Gastrocnemius medialis (tissue), 4 donors: ENCODE results near the gene VKORC1L1. TPM values are rescaled to one million over a fixed set of nuclear protein-coding genes. Genes with fewer than 3 reads are reported as not detected.

ENCODE experiments used
- ATAC-seq, 2 donors: fragments of 150-250 bp; one replicate each; pipeline ENCODE4 v1.9.1; 2016
- DNase-seq, 2 donors: peaks; one replicate each; pipeline ENCODE4 v3.0.0-alpha.2; 2019
- H3K27ac ChIP-seq, 4 donors: fragments of 200-600 bp; sonication (generic); 1 replicate in 1 of 4; 2 replicates in 3 of 4; pipeline ENCODE4 v1.5.1; 2016 to 2018; ENCODE audit warnings: mild to moderate bottlenecking in 2 of 4, moderate library complexity in 1 of 4
- H3K27me3 ChIP-seq, 3 donors: fragments of 200-600 bp; sonication (generic) in 2 of 3; 1 replicate in 1 of 3; 2 replicates in 2 of 3; pipeline versions ENCODE4 v1.5.1 to v1.6.0; 2016 to 2019; ENCODE audit warnings: mild to moderate bottlenecking in 1 of 3, moderate library complexity in 1 of 3
- H3K36me3 ChIP-seq, 2 donors: fragments of 200-600 bp; sonication (generic) in 1 of 2; one replicate each; pipeline ENCODE4 v1.5.1; 2017 to 2018
- H3K4me1 ChIP-seq, 2 donors: fragments of 200-600 bp; sonication (generic) in 1 of 2; one replicate each; pipeline ENCODE4 v1.5.1; 2016 to 2017; ENCODE audit warnings: mild to moderate bottlenecking in 2 of 2
- H3K4me3 ChIP-seq, 4 donors: fragments of 200-600 bp; sonication (generic) in 3 of 4; 1 replicate in 1 of 4; 2 replicates in 3 of 4; pipeline ENCODE4 v1.5.1; 2016 to 2019; ENCODE audit warnings: mild to moderate bottlenecking in 2 of 4
- H3K9me3 ChIP-seq, 3 donors: fragments of 200-600 bp; sonication (generic) in 2 of 3; 1 replicate in 1 of 3; 2 replicates in 2 of 3; pipeline ENCODE4 v1.5.1; 2016 to 2019
- POLR2A ChIP-seq, 2 donors: fragments of 450-650 bp; IDR thresholded peaks; one replicate each; pipeline ENCODE4 v1.6.1; 2017; ENCODE audit warnings: antibody characterized with exemption in 2 of 2, mild to moderate bottlenecking in 2 of 2, moderate library complexity in 2 of 2
- in situ Hi-C, 4 donors: fragments of 200-750 bp; cut with MboI; loops; one replicate each; pipeline versions ENCODE4 v1.15.0 to v1.8.0; 2017; ENCODE audit warnings: low sequenced_read_pairs in 4 of 4
- intact Hi-C: fragments of 100-400 bp; cut with DNase I; formaldehyde crosslinking; loops from one replicate; pipeline ENCODE4 v1.15.1; 2023; ENCODE audit warnings: low total_unique reads
- total RNA-seq, 4 donors: library from RNA; depleted of rRNA; stranded (reverse); fragments of >200 nt; gene quantifications; one replicate each; pipeline versions ENCODE4 v1.1.0 to v1.2.3, GENCODE V29; 2016
- TF ChIP-seq, protein P1 (sequence below), 5 experiments: fragments of 450-650 bp in 3 of 5; fragments of 200-600 bp in 2 of 5; sonication (generic) in 2 of 5; IDR thresholded peaks in 4 of 5; conservative IDR thresholded peaks in 1 of 5; 1 replicate in 4 of 5; 2 replicates in 1 of 5; pipeline ENCODE4 v1.5.1; 2016 to 2019; ENCODE audit warnings: antibody characterized with exemption in 5 of 5, mild to moderate bottlenecking in 3 of 5, moderate library complexity in 3 of 5

The VKORC1L1 gene
- total RNA-seq, 4 donors from 2014 or later = 11.5 to 17.5 (median 14.9) TPM

DNA sequence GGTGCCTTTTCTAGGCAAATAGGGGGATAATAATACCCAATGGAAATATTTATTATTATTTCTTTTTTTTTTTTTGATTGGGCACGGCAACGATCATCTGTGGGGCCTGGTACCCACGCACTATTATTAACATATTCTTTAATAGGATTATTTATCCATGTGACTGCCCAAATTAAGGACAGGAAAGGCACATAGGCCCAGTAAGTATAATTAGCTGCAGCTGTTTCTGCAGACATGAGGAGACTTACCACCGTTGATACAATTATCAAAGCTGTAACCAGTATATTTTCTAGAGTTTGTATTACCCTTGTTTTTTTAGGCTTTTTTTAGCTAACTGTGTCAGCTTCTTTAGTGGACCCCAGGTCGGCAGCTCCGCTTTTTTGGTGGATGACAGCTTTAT is 134.4 kb downstream of the VKORC1L1 start:
- in situ Hi-C loops = no loop called here
- intact Hi-C loops = no loop called here
- H3K4me1 ChIP-seq = no peaks in the 10 kb centered on the region
- H3K36me3 ChIP-seq = no peaks in the 10 kb centered on the region
- H3K4me3 ChIP-seq = no peak overlapping the region
- DNase-seq = no peak
- no peak for ATAC-seq
- no peaks in the 10 kb centered on the region for H3K9me3 ChIP-seq
- H3K27ac ChIP-seq = no peak overlapping the region
- H3K27me3 ChIP-seq = no peaks in the 10 kb centered on the region
- TF ChIP-seq, protein P1, sequence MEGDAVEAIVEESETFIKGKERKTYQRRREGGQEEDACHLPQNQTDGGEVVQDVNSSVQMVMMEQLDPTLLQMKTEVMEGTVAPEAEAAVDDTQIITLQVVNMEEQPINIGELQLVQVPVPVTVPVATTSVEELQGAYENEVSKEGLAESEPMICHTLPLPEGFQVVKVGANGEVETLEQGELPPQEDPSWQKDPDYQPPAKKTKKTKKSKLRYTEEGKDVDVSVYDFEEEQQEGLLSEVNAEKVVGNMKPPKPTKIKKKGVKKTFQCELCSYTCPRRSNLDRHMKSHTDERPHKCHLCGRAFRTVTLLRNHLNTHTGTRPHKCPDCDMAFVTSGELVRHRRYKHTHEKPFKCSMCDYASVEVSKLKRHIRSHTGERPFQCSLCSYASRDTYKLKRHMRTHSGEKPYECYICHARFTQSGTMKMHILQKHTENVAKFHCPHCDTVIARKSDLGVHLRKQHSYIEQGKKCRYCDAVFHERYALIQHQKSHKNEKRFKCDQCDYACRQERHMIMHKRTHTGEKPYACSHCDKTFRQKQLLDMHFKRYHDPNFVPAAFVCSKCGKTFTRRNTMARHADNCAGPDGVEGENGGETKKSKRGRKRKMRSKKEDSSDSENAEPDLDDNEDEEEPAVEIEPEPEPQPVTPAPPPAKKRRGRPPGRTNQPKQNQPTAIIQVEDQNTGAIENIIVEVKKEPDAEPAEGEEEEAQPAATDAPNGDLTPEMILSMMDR (IDR thresholded peaks at IDR 0.05 in 4 of 5, conservative IDR thresholded peaks at IDR 0.05 in 1 of 5) = no peak
- TF ChIP-seq POLR2A (IDR thresholded peaks at IDR 0.05) = no peak

Other genes with a start within 250 kb of the VKORC1L1 start
- 1 to 10 TPM; 2.4 to 7.1 (median 5.8) TPM for gene GUSB, start 109.1 kb downstream of the VKORC1L1 start, total RNA-seq
- 1 to 10 TPM; 2.5 to 8.7 (median 4.9) TPM for gene ASL, start 202.7 kb downstream of the VKORC1L1 start, total RNA-seq
- 10 to 100 TPM; 19.2 to 21.3 (median 20.4) TPM for gene CRCP, start 241.8 kb downstream of the VKORC1L1 start, total RNA-seq